ENCODE results near the gene ADARB1. TPM values are rescaled to one million over a fixed set of nuclear protein-coding genes. Genes with fewer than 3 reads are reported as not detected.

The ADARB1 gene
- total and polyA plus RNA-seq, 3 experiments from 2014 or later, result 11.8 to 29.5 (median 28.9) TPM

DNA sequence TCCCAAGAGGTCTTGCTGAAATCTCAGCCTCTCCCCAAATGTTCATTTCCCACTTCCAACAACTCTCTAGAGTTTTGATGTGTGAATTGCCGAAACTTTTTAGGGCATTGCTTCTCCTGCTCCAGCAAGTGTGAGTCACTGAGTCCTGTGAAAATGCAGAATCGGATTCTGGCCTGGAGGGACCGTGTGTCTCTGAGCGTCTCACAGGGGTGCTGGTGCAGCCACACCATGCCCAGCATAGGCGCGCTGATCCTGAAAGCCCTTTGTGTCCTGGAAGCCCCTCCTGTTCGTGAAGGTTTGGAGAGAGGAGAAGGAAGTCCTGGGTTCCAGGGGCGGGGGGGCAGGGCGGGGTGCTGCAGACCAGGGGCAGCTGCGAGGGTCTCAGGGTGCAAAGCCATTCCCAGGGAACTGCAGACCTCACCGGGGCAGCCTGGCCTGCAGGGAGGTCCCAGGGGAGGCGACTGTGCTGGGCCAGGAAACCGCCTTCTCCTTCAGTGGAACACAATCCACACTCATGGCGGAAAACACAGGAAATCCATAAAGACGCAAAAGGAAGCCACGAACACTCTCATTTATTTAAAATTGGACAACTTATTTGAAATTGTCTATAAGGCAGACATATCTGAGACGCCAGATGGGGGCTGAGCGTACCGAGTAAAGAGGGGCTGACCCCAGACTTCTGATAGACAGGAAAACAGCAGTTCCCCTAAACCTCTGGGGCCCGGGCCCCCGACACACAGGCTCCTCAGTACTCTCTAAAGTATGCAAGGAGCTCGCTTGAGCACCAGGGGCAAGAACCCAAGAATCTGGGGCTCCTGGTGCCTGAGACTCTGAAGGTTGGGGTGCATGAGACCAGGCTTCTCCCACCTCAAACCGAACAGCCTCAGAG is 43.5 kb upstream of the ADARB1 start:
- Mint-ChIP-seq H3K36me3 (peaks cover 0 to 5% (median 0%) of the 10 kb centered on the region in 3 donors), H3K27ac (peak overlapping the region in 1 of 8 donors; percentile 12), H3K9me3 (peaks cover 0 to 2% (median 2%) of the 10 kb centered on the region in 5 donors), H3K4me3 (peak overlapping the region in 1 of 7 donors; percentile 51), H3K27me3 (peaks cover 13 to 23% of the 10 kb centered on the region in 2 donors), H3K4me1 (no peaks in the 10 kb centered on the region)
- Histone ChIP-seq H3K4me1 (ENCODE audit: insufficient read depth, low read length) (no peaks in the 10 kb centered on the region), H3K36me3 (ENCODE audit: insufficient read depth, low read length) (no peaks in the 10 kb centered on the region), H3K27me3 (ENCODE audit: insufficient read depth, low read length, poor library complexity, severe bottlenecking) (peaks cover 3% of the 10 kb centered on the region), H3K9me3 (ENCODE audit: low read length) (no peaks in the 10 kb centered on the region), H3K27ac (ENCODE audit: low read depth, low read length) (no peak overlapping the region), H3K4me3 (ENCODE audit: low read length) (no peak overlapping the region)
- ChIA-PET CTCF (no interaction called here), POLR2A (no interaction called here)
- no peak for DNase-seq

GRCh38 chr21:45031571-45032191 is 42.7 kb upstream of the ADARB1 start:
- CTCF ChIA-PET, result no interaction called here
- H3K4me1 Mint-ChIP-seq, result no peaks in the 10 kb centered on the region
- DNase-seq, result peak in 1 of 5 donors; percentile 8
- no peaks in the 10 kb centered on the region for H3K4me1 ChIP-seq (ENCODE audit: insufficient read depth, low read length)
- H3K27me3 Mint-ChIP-seq, result peaks cover 16 to 24% of the 10 kb centered on the region in 2 donors
- H3K9me3 ChIP-seq (ENCODE audit: low read length), result no peaks in the 10 kb centered on the region
- no peak overlapping the region for H3K27ac Mint-ChIP-seq
- peaks cover 3% of the 10 kb centered on the region for H3K27me3 ChIP-seq (ENCODE audit: insufficient read depth, low read length, poor library complexity, severe bottlenecking)
- H3K36me3 Mint-ChIP-seq, result peaks cover 0 to 6% (median 0%) of the 10 kb centered on the region in 3 donors
- no peak overlapping the region for H3K4me3 ChIP-seq (ENCODE audit: low read length)
- H3K4me3 Mint-ChIP-seq, result no peak overlapping the region
- H3K36me3 ChIP-seq (ENCODE audit: insufficient read depth, low read length), result no peaks in the 10 kb centered on the region
- POLR2A ChIA-PET, result no interaction called here
- peaks cover 0 to 7% (median 3%) of the 10 kb centered on the region in 5 donors for H3K9me3 Mint-ChIP-seq
- H3K27ac ChIP-seq (ENCODE audit: low read depth, low read length), result no peak overlapping the region

DNA sequence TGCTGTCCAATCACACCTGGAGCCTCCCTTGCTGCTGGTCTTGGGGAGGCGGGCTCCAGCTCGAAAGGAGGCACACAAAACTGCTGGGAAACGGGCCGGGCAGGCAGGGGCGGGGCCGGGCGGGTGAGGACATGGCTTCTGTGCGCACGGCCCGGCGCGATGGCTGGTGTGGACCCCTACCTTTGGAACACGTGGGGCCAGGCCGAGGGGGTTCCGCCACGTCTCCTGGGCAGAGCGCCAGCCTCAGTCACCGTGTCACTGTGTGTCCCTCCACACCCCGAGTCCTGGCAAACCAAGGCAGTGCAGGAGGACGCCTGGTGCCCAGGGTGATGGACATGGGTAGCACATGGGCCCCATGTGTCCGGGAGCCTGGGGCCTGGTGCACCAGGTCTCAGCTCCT is 42.0 kb upstream of the ADARB1 start:
- no peaks in the 10 kb centered on the region for H3K36me3 ChIP-seq (ENCODE audit: insufficient read depth, low read length)
- no peak for DNase-seq
- ChIA-PET CTCF (no interaction called here), POLR2A (no interaction called here)
- no peak overlapping the region for H3K27ac ChIP-seq (ENCODE audit: low read depth, low read length)
- H3K9me3 ChIP-seq (ENCODE audit: low read length), result no peaks in the 10 kb centered on the region
- no peaks in the 10 kb centered on the region for H3K4me1 ChIP-seq (ENCODE audit: insufficient read depth, low read length)
- Mint-ChIP-seq H3K36me3 (peaks cover 0 to 6% (median 0%) of the 10 kb centered on the region in 3 donors), H3K4me1 (no peaks in the 10 kb centered on the region), H3K9me3 (peaks cover 0 to 11% (median 3%) of the 10 kb centered on the region in 5 donors), H3K27me3 (peaks cover 16 to 30% of the 10 kb centered on the region in 2 donors), H3K4me3 (no peak overlapping the region), H3K27ac (no peak overlapping the region)
- no peak overlapping the region for H3K4me3 ChIP-seq (ENCODE audit: low read length)
- H3K27me3 ChIP-seq (ENCODE audit: insufficient read depth, low read length, poor library complexity, severe bottlenecking), result peaks cover 3% of the 10 kb centered on the region

DNA sequence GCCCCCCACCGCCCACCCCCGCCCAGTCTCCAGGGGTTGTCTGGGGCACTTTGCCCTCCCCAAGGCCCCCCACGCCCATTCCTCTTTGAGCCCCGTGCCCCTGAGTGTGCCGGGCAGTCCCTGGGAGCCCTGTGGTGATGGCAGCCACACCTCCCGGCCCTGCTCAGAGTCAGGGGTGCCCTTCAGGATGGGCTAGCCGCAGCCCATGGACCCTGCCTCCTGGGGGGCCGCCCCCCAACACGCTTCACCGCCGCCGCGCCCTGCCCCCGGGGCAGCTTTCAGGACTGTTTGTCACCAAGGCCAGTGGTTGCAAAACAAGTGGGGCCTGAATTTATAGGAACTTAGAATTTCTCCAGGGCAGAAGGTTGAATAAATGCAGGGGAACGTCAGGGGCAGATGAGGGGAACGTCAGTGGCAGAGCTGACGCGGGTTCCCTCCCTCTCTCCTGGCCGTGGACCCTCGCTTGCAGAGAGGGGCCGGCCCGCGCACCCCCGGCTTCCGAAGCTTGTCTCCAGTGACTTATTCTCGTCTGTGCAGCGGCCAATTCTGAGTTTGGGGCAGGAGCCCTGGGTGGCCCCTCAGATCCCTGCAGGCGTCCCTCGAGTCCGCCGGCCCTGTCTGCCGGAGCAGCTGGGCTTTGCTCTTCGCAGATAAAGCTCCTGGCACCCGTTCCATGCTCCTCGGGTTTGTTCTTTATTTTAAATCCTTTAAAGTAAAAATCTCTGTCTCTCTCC is 41.2 kb upstream of the ADARB1 start:
- CTCF ChIA-PET, result no interaction called here
- Mint-ChIP-seq H3K4me1 (no peaks in the 10 kb centered on the region), H3K27ac (no peak overlapping the region), H3K9me3 (peaks cover 0 to 11% (median 3%) of the 10 kb centered on the region in 5 donors), H3K4me3 (no peak overlapping the region), H3K27me3 (peaks cover 16 to 31% of the 10 kb centered on the region in 2 donors), H3K36me3 (peaks cover 0 to 6% (median 0%) of the 10 kb centered on the region in 3 donors)
- no peaks in the 10 kb centered on the region for H3K36me3 ChIP-seq (ENCODE audit: insufficient read depth, low read length)
- POLR2A ChIA-PET, result no interaction called here
- no peak overlapping the region for H3K27ac ChIP-seq (ENCODE audit: low read depth, low read length)
- H3K9me3 ChIP-seq (ENCODE audit: low read length), result no peaks in the 10 kb centered on the region
- peak in 1 of 5 donors; percentile 36 for DNase-seq
- H3K4me3 ChIP-seq (ENCODE audit: low read length), result no peak overlapping the region
- peaks cover 3% of the 10 kb centered on the region for H3K27me3 ChIP-seq (ENCODE audit: insufficient read depth, low read length, poor library complexity, severe bottlenecking)
- H3K4me1 ChIP-seq (ENCODE audit: insufficient read depth, low read length), result no peaks in the 10 kb centered on the region

DNA sequence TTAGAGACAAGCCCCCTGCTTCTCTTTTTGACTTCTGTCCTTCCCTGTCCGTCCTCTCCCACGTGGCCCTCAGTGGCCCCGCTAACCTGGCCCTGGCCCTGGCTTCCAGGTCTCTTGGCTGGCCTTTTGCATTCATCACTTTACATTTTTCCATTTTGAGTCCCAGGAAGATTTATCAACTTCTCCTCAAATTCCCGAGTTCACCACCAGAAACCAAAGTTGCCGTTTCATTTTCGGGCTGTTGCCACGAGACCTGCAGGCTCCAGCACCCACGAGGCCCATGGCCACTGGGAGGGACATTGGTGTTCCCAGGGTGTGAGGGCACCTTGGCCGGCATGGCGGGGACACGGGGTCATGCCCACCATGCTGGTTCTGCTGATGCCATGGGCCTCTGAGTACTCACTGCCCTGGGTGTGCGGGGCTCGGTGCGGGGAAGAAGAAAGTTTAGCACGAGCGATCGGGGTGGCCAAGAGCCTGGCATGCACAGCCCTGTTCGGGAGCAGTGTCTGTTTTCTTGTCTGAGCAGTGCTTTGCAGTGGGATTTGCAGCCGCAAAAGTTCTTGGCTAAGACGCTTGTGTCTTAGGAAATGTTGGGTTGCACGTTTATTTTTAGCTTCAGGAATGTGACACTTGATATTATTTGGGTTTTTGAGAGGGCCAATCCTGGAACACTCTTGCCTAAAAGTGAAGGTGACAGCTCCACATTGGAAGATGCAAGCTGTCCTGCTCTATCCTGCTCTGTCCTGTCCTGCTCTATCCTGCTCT is 40.4 kb upstream of the ADARB1 start:
- no peak overlapping the region for H3K27ac ChIP-seq (ENCODE audit: low read depth, low read length)
- peaks cover 3% of the 10 kb centered on the region for H3K27me3 ChIP-seq (ENCODE audit: insufficient read depth, low read length, poor library complexity, severe bottlenecking)
- no peaks in the 10 kb centered on the region for H3K9me3 ChIP-seq (ENCODE audit: low read length)
- DNase-seq, result peak in 1 of 5 donors; percentile 13
- Mint-ChIP-seq H3K4me1 (no peaks in the 10 kb centered on the region), H3K27ac (peak overlapping the region in 1 of 8 donors; percentile 75), H3K4me3 (no peak overlapping the region), H3K27me3 (peaks cover 16 to 31% of the 10 kb centered on the region in 2 donors), H3K36me3 (peaks cover 0 to 6% (median 0%) of the 10 kb centered on the region in 3 donors), H3K9me3 (peaks cover 0 to 11% (median 3%) of the 10 kb centered on the region in 5 donors)
- POLR2A ChIA-PET, result no interaction called here
- H3K4me1 ChIP-seq (ENCODE audit: insufficient read depth, low read length), result no peaks in the 10 kb centered on the region
- no peak overlapping the region for H3K4me3 ChIP-seq (ENCODE audit: low read length)
- H3K36me3 ChIP-seq (ENCODE audit: insufficient read depth, low read length), result no peaks in the 10 kb centered on the region
- CTCF ChIA-PET, result no interaction called here

DNA sequence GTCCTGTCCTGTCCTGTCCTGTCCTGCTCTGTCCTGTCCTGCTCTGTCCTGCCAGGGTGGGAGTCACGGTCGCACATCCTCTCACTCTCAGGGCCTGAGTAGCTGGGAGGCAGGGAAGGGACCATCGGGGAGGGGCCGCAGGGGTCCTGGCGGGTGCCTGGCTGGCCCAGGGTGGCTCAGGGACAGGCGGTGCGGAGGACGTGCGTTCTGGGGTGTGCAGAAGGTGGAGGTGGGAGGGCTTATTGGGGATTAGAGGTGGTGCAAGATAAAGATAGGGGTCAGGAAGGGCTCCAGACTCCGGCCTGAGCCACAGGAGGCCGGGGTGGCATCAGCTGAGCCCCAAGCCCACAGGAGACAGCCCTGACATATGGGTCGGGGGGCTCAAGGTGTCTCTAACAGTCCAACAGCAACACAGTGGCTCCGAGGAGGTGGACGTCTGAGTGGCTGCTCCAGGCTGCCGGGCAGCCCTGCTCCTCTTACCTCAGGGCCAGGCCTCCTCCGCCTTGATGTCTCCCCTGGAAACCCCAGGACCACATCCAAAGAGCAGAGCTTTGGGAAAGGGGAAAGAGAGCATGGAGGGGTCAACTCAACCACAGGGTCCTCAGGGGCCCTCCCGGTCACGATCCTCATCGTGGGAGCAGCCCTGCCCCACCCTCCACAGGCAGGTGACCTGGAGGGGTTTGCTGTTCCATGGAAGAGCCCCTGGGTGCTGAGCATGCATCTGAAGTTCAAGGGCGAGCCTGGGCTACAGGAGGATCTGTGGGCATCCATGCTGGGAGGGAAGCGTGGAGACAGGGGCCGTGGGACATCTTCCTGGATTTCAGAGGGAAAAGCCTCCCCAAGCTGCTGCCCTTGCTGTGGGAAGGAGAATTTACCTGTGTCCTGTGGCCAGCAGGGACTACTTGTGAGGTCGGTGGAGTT is 39.6 kb upstream of the ADARB1 start:
- Mint-ChIP-seq H3K4me1 (no peaks in the 10 kb centered on the region), H3K36me3 (peaks cover 0 to 6% (median 0%) of the 10 kb centered on the region in 3 donors), H3K27ac (no peak overlapping the region), H3K27me3 (peaks cover 16 to 31% of the 10 kb centered on the region in 2 donors), H3K4me3 (no peak overlapping the region), H3K9me3 (peaks cover 0 to 11% (median 3%) of the 10 kb centered on the region in 5 donors)
- CTCF ChIA-PET, result no interaction called here
- no peak for DNase-seq
- POLR2A ChIA-PET, result no interaction called here
- H3K27me3 ChIP-seq (ENCODE audit: insufficient read depth, low read length, poor library complexity, severe bottlenecking), result peaks cover 3% of the 10 kb centered on the region
- H3K36me3 ChIP-seq (ENCODE audit: insufficient read depth, low read length), result no peaks in the 10 kb centered on the region
- H3K4me1 ChIP-seq (ENCODE audit: insufficient read depth, low read length), result no peaks in the 10 kb centered on the region
- no peak overlapping the region for H3K4me3 ChIP-seq (ENCODE audit: low read length)
- H3K9me3 ChIP-seq (ENCODE audit: low read length), result no peaks in the 10 kb centered on the region
- H3K27ac ChIP-seq (ENCODE audit: low read depth, low read length), result no peak overlapping the region

- Histone ChIP-seq H3K9me3 (ENCODE audit: low read length) (no peaks in the 10 kb centered on the region), H3K36me3 (ENCODE audit: insufficient read depth, low read length) (no peaks in the 10 kb centered on the region), H3K27ac (ENCODE audit: low read depth, low read length) (no peak overlapping the region), H3K27me3 (ENCODE audit: insufficient read depth, low read length, poor library complexity, severe bottlenecking) (peaks cover 3% of the 10 kb centered on the region), H3K4me1 (ENCODE audit: insufficient read depth, low read length) (no peaks in the 10 kb centered on the region), H3K4me3 (ENCODE audit: low read length) (no peak overlapping the region)
- peaks cover 0 to 11% (median 3%) of the 10 kb centered on the region in 5 donors for H3K9me3 Mint-ChIP-seq
- H3K4me3 Mint-ChIP-seq, result no peak overlapping the region
- POLR2A ChIA-PET, result no interaction called here
- DNase-seq, result no peak
- peak overlapping the region in 1 of 8 donors; percentile 83 for H3K27ac Mint-ChIP-seq
- CTCF ChIA-PET, result no interaction called here
- peaks cover 0 to 6% (median 0%) of the 10 kb centered on the region in 3 donors for H3K36me3 Mint-ChIP-seq
- H3K27me3 Mint-ChIP-seq, result peaks cover 16 to 28% of the 10 kb centered on the region in 2 donors
- no peaks in the 10 kb centered on the region for H3K4me1 Mint-ChIP-seq
Measured at GRCh38 chr21:45035477-45035848, 38.9 kb upstream of the ADARB1 start.

Data from CD8-positive, alpha-beta memory T cell (primary cell).